ENCODE measurements around the gene COL4A2.
A peak's percentile ranks its signal among the peaks of the same experiment; 100 is the strongest.
"Not testable (repeated sequence)": the region's sequence is repeated elsewhere in the genome, so short reads cannot be mapped to it uniquely, and the experiment has no call there.

Gene COL4A2

DNA sequence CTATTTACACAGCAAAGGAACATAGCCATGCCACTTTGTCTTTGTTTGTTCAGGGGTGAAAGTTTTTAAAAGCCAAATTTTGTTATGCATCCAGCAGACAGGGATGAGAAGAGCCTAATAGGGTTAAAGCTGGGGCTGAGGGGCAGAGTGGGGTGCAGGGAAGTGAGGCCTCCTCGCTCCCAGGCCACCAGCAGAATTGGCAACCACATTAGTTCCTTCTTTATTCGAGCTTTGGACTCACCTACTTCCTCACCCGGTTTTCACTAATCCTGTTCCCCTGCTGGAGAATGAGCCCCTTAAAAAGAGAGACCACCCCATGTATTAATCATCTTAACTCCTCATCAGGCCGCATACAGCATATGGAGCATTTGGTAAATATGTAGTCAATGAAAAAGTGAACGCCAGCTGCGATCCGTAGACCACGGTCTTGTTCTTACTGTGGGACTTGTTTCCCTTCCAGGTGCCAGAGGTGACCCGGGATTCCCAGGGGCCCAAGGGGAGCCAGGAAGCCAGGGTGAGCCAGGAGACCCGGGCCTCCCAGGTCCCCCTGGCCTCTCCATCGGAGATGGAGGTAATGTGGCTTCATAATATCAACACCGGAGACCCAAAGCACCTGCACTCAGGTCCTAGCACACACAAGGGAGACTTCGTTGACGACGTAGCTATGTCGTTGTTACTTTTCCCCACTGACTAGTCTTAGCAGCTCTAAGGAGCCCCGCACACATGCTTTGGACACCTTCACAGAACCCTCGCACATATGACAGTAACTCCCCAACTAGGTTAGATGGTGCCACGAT, 142.3 kb downstream of the COL4A2 start:
- TF ChIP-seq, protein P1, sequence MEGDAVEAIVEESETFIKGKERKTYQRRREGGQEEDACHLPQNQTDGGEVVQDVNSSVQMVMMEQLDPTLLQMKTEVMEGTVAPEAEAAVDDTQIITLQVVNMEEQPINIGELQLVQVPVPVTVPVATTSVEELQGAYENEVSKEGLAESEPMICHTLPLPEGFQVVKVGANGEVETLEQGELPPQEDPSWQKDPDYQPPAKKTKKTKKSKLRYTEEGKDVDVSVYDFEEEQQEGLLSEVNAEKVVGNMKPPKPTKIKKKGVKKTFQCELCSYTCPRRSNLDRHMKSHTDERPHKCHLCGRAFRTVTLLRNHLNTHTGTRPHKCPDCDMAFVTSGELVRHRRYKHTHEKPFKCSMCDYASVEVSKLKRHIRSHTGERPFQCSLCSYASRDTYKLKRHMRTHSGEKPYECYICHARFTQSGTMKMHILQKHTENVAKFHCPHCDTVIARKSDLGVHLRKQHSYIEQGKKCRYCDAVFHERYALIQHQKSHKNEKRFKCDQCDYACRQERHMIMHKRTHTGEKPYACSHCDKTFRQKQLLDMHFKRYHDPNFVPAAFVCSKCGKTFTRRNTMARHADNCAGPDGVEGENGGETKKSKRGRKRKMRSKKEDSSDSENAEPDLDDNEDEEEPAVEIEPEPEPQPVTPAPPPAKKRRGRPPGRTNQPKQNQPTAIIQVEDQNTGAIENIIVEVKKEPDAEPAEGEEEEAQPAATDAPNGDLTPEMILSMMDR (IDR thresholded peaks at IDR 0.05; ENCODE audit: unreplicated experiment in 3 of 3) = no peak
- Mint-ChIP-seq H3K4me3 (no peak overlapping the region), H3K27ac (peak overlapping the region in 1 of 3 experiments; percentile 91), H3K27me3 (ENCODE audit: low read depth) (no peaks in the 10 kb centered on the region), H3K9me3 (no peaks in the 10 kb centered on the region), H3K36me3 (ENCODE audit: low read depth) (peaks cover 38% of the 10 kb centered on the region), H3K4me1 (peaks cover 7% of the 10 kb centered on the region)

- Mint-ChIP-seq H3K36me3 (ENCODE audit: low read depth) (peaks cover 33% of the 10 kb centered on the region), H3K4me1 (peaks cover 7% of the 10 kb centered on the region), H3K9me3 (no peaks in the 10 kb centered on the region), H3K4me3 (no peak overlapping the region), H3K27ac (peak overlapping the region in 1 of 3 experiments; percentile 42), H3K27me3 (ENCODE audit: low read depth) (no peaks in the 10 kb centered on the region)
- TF ChIP-seq, protein P1 (IDR thresholded peaks at IDR 0.05; ENCODE audit: unreplicated experiment in 3 of 3) = no peak
Observed at GRCh38 chr13:110450016-110450900, 143.2 kb downstream of the COL4A2 start.

- Mint-ChIP-seq H3K9me3 (no peaks in the 10 kb centered on the region), H3K4me3 (no peak overlapping the region), H3K4me1 (peaks cover 10% of the 10 kb centered on the region), H3K27ac (peak overlapping the region in 1 of 3 experiments; percentile 47), H3K27me3 (ENCODE audit: low read depth) (no peaks in the 10 kb centered on the region), H3K36me3 (ENCODE audit: low read depth) (peaks cover 31% of the 10 kb centered on the region)
- TF ChIP-seq, protein P1 (IDR thresholded peaks at IDR 0.05; ENCODE audit: unreplicated experiment in 3 of 3) = no peak
Observed at GRCh38 chr13:110450941-110451730, 144.1 kb downstream of the COL4A2 start.

DNA sequence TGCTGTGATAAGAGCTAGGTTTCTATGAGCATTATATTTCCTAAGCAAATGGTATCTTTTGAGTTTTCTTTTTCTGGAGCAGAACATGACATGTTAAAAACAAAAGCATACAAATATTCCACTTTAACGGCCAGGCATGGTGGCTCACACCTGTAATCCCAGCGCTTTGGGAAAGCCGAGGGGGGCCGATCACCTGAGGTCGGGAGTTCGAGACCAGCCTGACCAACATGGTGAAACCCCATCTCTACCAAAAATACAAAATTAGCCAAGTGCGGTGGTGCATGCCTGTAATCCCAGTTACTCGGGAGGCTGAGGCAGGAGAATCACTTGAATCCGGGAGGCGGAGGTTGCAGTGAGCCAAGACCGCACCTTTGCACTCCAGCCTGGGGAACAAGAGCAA, 146.0 kb downstream of the COL4A2 start:
- H3K4me3 Mint-ChIP-seq; H3K4me1 Mint-ChIP-seq; H3K27ac Mint-ChIP-seq; H3K9me3 Mint-ChIP-seq; H3K27me3 Mint-ChIP-seq (ENCODE audit: low read depth): not testable (repeated sequence)
- H3K36me3 Mint-ChIP-seq (ENCODE audit: low read depth) = peaks cover 21% of the 10 kb centered on the region

DNA sequence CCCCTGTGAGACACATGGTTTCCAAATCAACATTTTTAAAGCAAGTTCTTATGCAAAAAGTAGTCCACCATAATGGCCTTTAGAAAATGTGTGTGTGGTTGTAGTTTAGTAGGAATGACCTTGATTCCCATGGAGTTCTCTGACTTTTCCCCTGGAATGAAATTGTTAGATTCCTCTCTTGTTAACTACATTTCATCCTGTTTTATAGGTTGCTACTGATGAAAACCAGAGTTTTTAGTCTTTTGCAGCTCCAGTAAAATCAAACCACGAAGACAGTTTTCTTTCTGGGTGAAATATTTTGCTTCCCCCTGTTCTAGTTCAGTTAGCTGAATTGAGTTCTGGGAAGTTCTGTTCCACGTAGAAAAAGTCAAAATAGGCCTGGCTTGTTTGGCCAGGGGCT, 146.7 kb downstream of the COL4A2 start:
- Mint-ChIP-seq H3K27ac (no peak overlapping the region), H3K36me3 (ENCODE audit: low read depth) (peaks cover 19% of the 10 kb centered on the region), H3K4me3 (no peak overlapping the region), H3K27me3 (ENCODE audit: low read depth) (no peaks in the 10 kb centered on the region), H3K4me1 (peaks cover 5% of the 10 kb centered on the region), H3K9me3 (no peaks in the 10 kb centered on the region)
- TF ChIP-seq, protein P1 (IDR thresholded peaks at IDR 0.05; ENCODE audit: unreplicated experiment in 3 of 3) = no peak
